ENCODE data around the gene CCDC17. TPM values are rescaled to one million over a fixed set of nuclear protein-coding genes. Genes with fewer than 3 reads are reported as not detected.

CCDC17 gene
- total and polyA plus RNA-seq, 2 experiments from 2014 or later: 0.73 to 1.4 TPM

GRCh38 chr1:45585496-45586075, 38.3 kb downstream of the CCDC17 start:
- no peak for DNase-seq (ENCODE audit: low spot score)
- Histone ChIP-seq H3K4me2 (peak overlapping the region; percentile 79), H3K9me3 (ENCODE audit: low read depth) (no peaks in the 10 kb centered on the region), H2AFZ (no peak overlapping the region), H3K4me3 (peak overlapping the region; percentile 81), H3K36me3 (replicated peaks; ENCODE audit: insufficient read depth, low read depth) (no peaks in the 10 kb centered on the region), H4K20me1 (ENCODE audit: insufficient read depth, poor library complexity, severe bottlenecking) (peaks cover 32% of the 10 kb centered on the region), H3K27ac (peak overlapping the region; percentile 80), H3K4me1 (ENCODE audit: insufficient read depth) (peaks cover 14% of the 10 kb centered on the region), H3K27me3 (no peaks in the 10 kb centered on the region), H3K79me2 (peaks cover 55% of the 10 kb centered on the region), H3K9me2 (replicated peaks; ENCODE audit: insufficient read depth) (no peaks in the 10 kb centered on the region)
- 38% methylated on average over 7 of the region's 7 CpGs for WGBS (ENCODE audit: low lambda C conversion rate, missing lambda C conversion rate)
- no peak for TF ChIP-seq EZH2 (IDR thresholded peaks at IDR 0.05; ENCODE audit: borderline replicate concordance)
- TF ChIP-seq, protein P1, sequence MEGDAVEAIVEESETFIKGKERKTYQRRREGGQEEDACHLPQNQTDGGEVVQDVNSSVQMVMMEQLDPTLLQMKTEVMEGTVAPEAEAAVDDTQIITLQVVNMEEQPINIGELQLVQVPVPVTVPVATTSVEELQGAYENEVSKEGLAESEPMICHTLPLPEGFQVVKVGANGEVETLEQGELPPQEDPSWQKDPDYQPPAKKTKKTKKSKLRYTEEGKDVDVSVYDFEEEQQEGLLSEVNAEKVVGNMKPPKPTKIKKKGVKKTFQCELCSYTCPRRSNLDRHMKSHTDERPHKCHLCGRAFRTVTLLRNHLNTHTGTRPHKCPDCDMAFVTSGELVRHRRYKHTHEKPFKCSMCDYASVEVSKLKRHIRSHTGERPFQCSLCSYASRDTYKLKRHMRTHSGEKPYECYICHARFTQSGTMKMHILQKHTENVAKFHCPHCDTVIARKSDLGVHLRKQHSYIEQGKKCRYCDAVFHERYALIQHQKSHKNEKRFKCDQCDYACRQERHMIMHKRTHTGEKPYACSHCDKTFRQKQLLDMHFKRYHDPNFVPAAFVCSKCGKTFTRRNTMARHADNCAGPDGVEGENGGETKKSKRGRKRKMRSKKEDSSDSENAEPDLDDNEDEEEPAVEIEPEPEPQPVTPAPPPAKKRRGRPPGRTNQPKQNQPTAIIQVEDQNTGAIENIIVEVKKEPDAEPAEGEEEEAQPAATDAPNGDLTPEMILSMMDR (IDR thresholded peaks at IDR 0.05; ENCODE audit: poor library complexity): no peak
- no peak for TF ChIP-seq EZH2phosphoT487 (IDR thresholded peaks at IDR 0.05; ENCODE audit: low read depth, severe bottlenecking, unreplicated experiment)

DNA sequence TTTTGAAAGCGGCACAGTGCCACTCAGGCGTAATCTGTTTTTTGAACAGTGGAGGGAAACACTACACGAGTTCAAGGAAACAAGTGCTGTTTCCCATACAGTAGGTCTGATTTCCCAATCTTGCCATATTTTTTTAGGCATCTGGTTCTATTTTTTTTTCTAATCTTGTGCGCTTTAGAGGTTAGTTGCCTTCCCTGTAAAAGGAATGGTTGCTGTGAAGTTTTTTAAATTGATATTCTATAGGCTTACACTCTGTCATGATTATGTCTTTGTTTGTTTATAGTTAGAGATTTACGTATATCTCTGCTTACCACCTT, 38.8 kb downstream of the CCDC17 start:
- Histone ChIP-seq H2AFZ (no peak overlapping the region), H3K9me2 (replicated peaks; ENCODE audit: insufficient read depth) (no peaks in the 10 kb centered on the region), H3K27ac (peak overlapping the region; percentile 80), H3K4me2 (peak overlapping the region; percentile 79), H3K27me3 (no peaks in the 10 kb centered on the region), H3K4me3 (peak overlapping the region; percentile 81), H3K4me1 (ENCODE audit: insufficient read depth) (peaks cover 14% of the 10 kb centered on the region), H3K79me2 (peaks cover 50% of the 10 kb centered on the region), H3K9me3 (ENCODE audit: low read depth) (no peaks in the 10 kb centered on the region), H3K36me3 (replicated peaks; ENCODE audit: insufficient read depth, low read depth) (no peaks in the 10 kb centered on the region), H4K20me1 (ENCODE audit: insufficient read depth, poor library complexity, severe bottlenecking) (peaks cover 32% of the 10 kb centered on the region)
- TF ChIP-seq, protein P1 (IDR thresholded peaks at IDR 0.05; ENCODE audit: poor library complexity): no peak
- no peak for TF ChIP-seq EZH2 (IDR thresholded peaks at IDR 0.05; ENCODE audit: borderline replicate concordance)
- no peak for TF ChIP-seq EZH2phosphoT487 (IDR thresholded peaks at IDR 0.05; ENCODE audit: low read depth, severe bottlenecking, unreplicated experiment)
- 3% methylated on average over 5 of the region's 5 CpGs for WGBS (ENCODE audit: low lambda C conversion rate, missing lambda C conversion rate)
- DNase-seq (ENCODE audit: low spot score): no peak

GRCh38 chr1:45584351-45585109, 39.3 kb downstream of the CCDC17 start:
- H3K9me3 ChIP-seq (ENCODE audit: low read depth): no peaks in the 10 kb centered on the region
- peak overlapping the region; percentile 79 for H3K4me2 ChIP-seq
- peaks cover 44% of the 10 kb centered on the region for H3K79me2 ChIP-seq
- no peaks in the 10 kb centered on the region for H3K27me3 ChIP-seq
- H3K4me3 ChIP-seq: peak overlapping the region; percentile 81
- H3K9me2 ChIP-seq (replicated peaks; ENCODE audit: insufficient read depth): no peaks in the 10 kb centered on the region
- H2AFZ ChIP-seq: peak overlapping the region; percentile 96
- TF ChIP-seq EZH2 (IDR thresholded peaks at IDR 0.05; ENCODE audit: borderline replicate concordance) (no peak), EZH2phosphoT487 (IDR thresholded peaks at IDR 0.05; ENCODE audit: low read depth, severe bottlenecking, unreplicated experiment) (no peak)
- TF ChIP-seq, protein P1 (IDR thresholded peaks at IDR 0.05; ENCODE audit: poor library complexity): no peak
- H4K20me1 ChIP-seq (ENCODE audit: insufficient read depth, poor library complexity, severe bottlenecking): peaks cover 31% of the 10 kb centered on the region
- no peaks in the 10 kb centered on the region for H3K36me3 ChIP-seq (replicated peaks; ENCODE audit: insufficient read depth, low read depth)
- DNase-seq (ENCODE audit: low spot score): peak; percentile 96
- H3K27ac ChIP-seq: peak overlapping the region; percentile 80
- H3K4me1 ChIP-seq (ENCODE audit: insufficient read depth): peaks cover 14% of the 10 kb centered on the region
- 1% methylated on average over 39 of the region's 59 CpGs for WGBS (ENCODE audit: low lambda C conversion rate, missing lambda C conversion rate)

Measured in hepatocyte (in vitro differentiated cells).